ENCODE results near the gene DACT1. TPM values are rescaled to one million over a fixed set of nuclear protein-coding genes. Genes with fewer than 3 reads are reported as not detected.

The DACT1 gene
- total RNA-seq, 1 donor, result 6.9 TPM

DNA sequence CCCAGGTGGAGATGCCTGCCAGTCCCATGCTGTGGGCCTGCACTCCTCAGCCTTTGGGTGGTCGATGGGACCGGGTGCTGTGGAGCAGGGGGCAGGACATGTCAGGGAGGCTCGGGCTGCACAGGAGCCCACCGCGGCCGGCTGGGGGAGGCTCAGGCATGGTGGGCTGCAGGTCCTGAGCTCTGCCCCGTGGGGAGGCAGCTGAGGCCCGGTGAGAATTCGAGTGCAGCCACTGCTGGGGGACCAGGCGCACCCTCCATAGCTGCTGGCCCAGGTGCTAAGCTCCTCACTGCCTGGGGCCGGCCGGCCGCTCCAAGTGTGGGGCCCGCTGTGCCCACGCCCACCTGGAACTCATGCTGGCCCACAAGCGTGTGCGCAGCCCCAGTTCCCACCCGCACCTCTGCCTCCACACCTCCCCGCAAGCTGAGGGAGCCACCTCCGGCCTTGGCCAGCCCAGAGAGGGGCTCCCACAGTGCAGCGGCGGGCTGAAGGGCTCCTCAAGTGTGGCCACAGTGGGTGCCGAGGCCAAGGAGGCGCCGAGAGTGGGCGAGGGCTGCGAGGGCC is 49.6 kb downstream of the DACT1 start:
- TF ChIP-seq, protein P1, sequence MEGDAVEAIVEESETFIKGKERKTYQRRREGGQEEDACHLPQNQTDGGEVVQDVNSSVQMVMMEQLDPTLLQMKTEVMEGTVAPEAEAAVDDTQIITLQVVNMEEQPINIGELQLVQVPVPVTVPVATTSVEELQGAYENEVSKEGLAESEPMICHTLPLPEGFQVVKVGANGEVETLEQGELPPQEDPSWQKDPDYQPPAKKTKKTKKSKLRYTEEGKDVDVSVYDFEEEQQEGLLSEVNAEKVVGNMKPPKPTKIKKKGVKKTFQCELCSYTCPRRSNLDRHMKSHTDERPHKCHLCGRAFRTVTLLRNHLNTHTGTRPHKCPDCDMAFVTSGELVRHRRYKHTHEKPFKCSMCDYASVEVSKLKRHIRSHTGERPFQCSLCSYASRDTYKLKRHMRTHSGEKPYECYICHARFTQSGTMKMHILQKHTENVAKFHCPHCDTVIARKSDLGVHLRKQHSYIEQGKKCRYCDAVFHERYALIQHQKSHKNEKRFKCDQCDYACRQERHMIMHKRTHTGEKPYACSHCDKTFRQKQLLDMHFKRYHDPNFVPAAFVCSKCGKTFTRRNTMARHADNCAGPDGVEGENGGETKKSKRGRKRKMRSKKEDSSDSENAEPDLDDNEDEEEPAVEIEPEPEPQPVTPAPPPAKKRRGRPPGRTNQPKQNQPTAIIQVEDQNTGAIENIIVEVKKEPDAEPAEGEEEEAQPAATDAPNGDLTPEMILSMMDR (IDR thresholded peaks at IDR 0.05; ENCODE audit: insufficient read depth, low read depth, low read length), result no peak
- DNase-seq (ENCODE audit: low read depth), result no peak
- H3K4me3 ChIP-seq (ENCODE audit: low read depth, low read length), result no peak overlapping the region

GRCh38 chr14:58690801-58691516 is 53.2 kb downstream of the DACT1 start:
- no peak overlapping the region for H3K4me3 ChIP-seq (ENCODE audit: low read depth, low read length)
- no peak for DNase-seq (ENCODE audit: low read depth)
- TF ChIP-seq, protein P1 (IDR thresholded peaks at IDR 0.05; ENCODE audit: insufficient read depth, low read depth, low read length), result no peak

- no peak for DNase-seq (ENCODE audit: low read depth)
- TF ChIP-seq, protein P1 (IDR thresholded peaks at IDR 0.05; ENCODE audit: insufficient read depth, low read depth, low read length), result no peak
- H3K4me3 ChIP-seq (ENCODE audit: low read depth, low read length), result no peak overlapping the region
Measured at GRCh38 chr14:58693048-58693447, 55.3 kb downstream of the DACT1 start.

DNA sequence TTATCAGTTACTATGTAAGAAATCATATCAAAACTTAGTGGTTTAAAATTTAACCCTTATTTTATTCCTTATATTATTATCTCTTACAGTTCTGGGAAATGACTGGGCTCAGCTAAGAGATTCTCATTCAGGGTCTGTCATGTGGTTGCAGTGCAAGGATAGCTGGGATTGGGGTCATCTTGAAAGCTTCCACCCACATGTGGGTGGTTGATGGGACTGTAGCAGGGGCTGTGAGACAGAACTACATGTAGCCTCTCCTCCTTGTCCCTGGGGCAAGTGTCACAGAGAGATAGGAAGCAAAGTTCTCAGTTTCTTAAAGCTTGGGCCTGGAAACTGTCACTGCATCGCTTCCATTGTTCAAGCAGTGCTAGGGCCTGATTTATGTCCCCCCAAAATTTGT is 57.8 kb downstream of the DACT1 start:
- no peak overlapping the region for H3K4me3 ChIP-seq (ENCODE audit: low read depth, low read length)
- no peak for DNase-seq (ENCODE audit: low read depth)
- TF ChIP-seq, protein P1 (IDR thresholded peaks at IDR 0.05; ENCODE audit: insufficient read depth, low read depth, low read length), result no peak

- TF ChIP-seq, protein P1 (IDR thresholded peaks at IDR 0.05; ENCODE audit: insufficient read depth, low read depth, low read length), result no peak
Measured at GRCh38 chr14:58697266-58697929, 59.6 kb downstream of the DACT1 start.

More at GRCh38 chr14:58697266-58697929, 59.6 kb downstream of the DACT1 start:
- DNase-seq (ENCODE audit: low read depth), result no peak
- no peak overlapping the region for H3K4me3 ChIP-seq (ENCODE audit: low read depth, low read length)

Other genes with a start within 250 kb of the DACT1 start
- not detected in 2 replicates for gene TOMM20L, start 242.0 kb upstream of the DACT1 start, total RNA-seq
- 20.3 and 22.9 TPM in 2 replicates for gene TIMM9, start 210.4 kb upstream of the DACT1 start, total RNA-seq
- gene KIAA0586, start 210.2 kb upstream of the DACT1 start, total RNA-seq, result 23.2 and 30.2 TPM in 2 replicates

Measured in fibroblast of villous mesenchyme (primary cell).